ENCODE measurements around the gene LINC00237.

LINC00237 gene

GRCh38 chr20:21096321-21097043 lies 9.7 kb downstream of the LINC00237 start:
- Histone ChIP-seq H3K36me3 (no peaks in the 10 kb centered on the region), H3K4me3 (no peak overlapping the region), H3K27ac (no peak overlapping the region), H3K4me2 (no peak overlapping the region; a peak in 1 of 22 replicates), H3K9me3 (replicated peaks in 1 of 11) (peaks cover 0 to 11% (median 6%) of the 10 kb centered on the region in 11 experiments; a peak in 10 of 22 replicates), H3K4me1 (peaks cover 11 to 19% (median 14%) of the 10 kb centered on the region in 10 experiments; a peak in 19 of 20 replicates), H4K20me1 (peaks cover 0 to 29% (median 21%) of the 10 kb centered on the region in 11 experiments; a peak in 13 of 22 replicates), H3K27me3 (peaks cover 51 to 59% (median 55%) of the 10 kb centered on the region in 11 experiments), H3K9ac (no peak overlapping the region)
- no peak for TF ChIP-seq Cebpa-rat (IDR thresholded peaks at IDR 0.05)

DNA sequence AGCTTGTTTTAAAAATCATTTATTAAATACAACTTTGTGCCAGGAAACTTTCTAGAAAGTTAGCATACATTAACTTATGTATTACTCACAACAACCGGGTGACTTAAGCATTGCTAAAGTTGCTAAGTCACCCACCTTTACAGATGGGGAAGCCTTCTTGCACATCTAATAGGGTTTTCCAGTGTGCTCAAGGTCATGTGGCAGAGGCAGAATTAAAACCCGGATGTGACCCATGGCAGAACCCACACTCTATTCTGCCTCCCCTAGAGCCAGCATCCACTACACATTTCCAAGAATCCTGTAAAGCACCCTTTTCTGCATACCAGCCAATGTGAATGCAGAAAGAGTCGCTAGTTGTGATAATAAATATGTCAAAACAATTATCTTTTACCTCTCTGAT lies 13.4 kb downstream of the LINC00237 start:
- H3K9me3 ChIP-seq (replicated peaks in 1 of 11): no peaks in the 10 kb centered on the region
- no peak overlapping the region for H3K4me3 ChIP-seq
- no peak overlapping the region for H3K9ac ChIP-seq
- no peaks in the 10 kb centered on the region for H3K36me3 ChIP-seq
- TF ChIP-seq Cebpa-rat (IDR thresholded peaks at IDR 0.05): no peak
- H3K27ac ChIP-seq: no peak overlapping the region
- H3K4me2 ChIP-seq: no peak overlapping the region
- no peaks in the 10 kb centered on the region; a peak in 1 of 22 replicates for H4K20me1 ChIP-seq
- H3K27me3 ChIP-seq: peaks cover 15 to 22% (median 18%) of the 10 kb centered on the region in 11 experiments
- H3K4me1 ChIP-seq: peaks cover 11 to 22% (median 14%) of the 10 kb centered on the region in 10 experiments; a peak in 15 of 20 replicates

- peak overlapping the region in 9 of 11 experiments; percentile 6 to 62 (median 42); a peak in 11 of 22 replicates for H3K4me2 ChIP-seq
- H3K9ac ChIP-seq: peak overlapping the region in 2 of 11 experiments; percentile 28 to 36; a peak in 1 of 22 replicates
- peaks cover 11 to 22% (median 14%) of the 10 kb centered on the region in 10 experiments; a peak in 15 of 20 replicates for H3K4me1 ChIP-seq
- TF ChIP-seq Cebpa-rat (IDR thresholded peaks at IDR 0.05): no peak
- no peaks in the 10 kb centered on the region for H3K9me3 ChIP-seq (replicated peaks in 1 of 11)
- H4K20me1 ChIP-seq: no peaks in the 10 kb centered on the region
- H3K4me3 ChIP-seq: no peak overlapping the region
- peaks cover 0 to 3% (median 0%) of the 10 kb centered on the region in 11 experiments; a peak in 2 of 22 replicates for H3K27me3 ChIP-seq
- peak overlapping the region in 4 of 11 experiments; percentile 16 to 72 (median 64); a peak in 7 of 22 replicates for H3K27ac ChIP-seq
- H3K36me3 ChIP-seq: no peaks in the 10 kb centered on the region
These were observed 15.4 kb downstream of the LINC00237 start for GRCh38 chr20:21090721-21091120.

DNA sequence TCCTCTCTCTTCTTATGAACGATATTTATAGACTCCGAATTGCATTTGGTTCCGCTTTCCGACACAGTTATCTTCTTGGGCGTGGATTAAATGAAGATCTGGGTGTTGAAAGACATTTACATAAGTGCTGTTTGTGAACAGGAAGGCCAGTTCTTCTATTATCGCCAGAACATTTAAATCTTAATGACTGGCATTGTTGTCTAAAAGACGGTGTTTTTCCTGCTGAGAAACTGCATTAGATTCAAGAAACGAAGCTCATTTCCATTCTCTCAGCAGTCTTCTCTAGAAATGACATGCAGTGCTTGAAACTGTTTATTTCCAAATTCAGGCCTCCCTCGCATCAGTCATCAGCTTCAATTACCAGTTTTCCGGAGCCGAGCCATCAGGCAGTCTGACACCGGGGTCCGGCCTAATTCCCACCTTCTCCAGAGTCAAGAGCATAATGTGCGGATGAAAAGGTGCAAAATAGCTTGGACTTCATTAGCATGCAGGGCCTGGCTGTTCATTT lies 16.0 kb downstream of the LINC00237 start:
- Histone ChIP-seq H3K9ac (peak overlapping the region in 2 of 11 experiments; percentile 28 to 46; a peak in 3 of 22 replicates), H3K9me3 (replicated peaks in 1 of 11) (no peaks in the 10 kb centered on the region), H3K4me1 (peaks cover 11 to 22% (median 14%) of the 10 kb centered on the region in 10 experiments; a peak in 15 of 20 replicates), H3K36me3 (no peaks in the 10 kb centered on the region), H3K4me2 (peak overlapping the region; percentile 23 to 66 (median 47)), H3K27ac (peak overlapping the region in 4 of 11 experiments; percentile 16 to 72 (median 64); a peak in 8 of 22 replicates), H3K4me3 (no peak overlapping the region), H4K20me1 (no peaks in the 10 kb centered on the region), H3K27me3 (no peaks in the 10 kb centered on the region; a peak in 1 of 22 replicates)
- TF ChIP-seq Cebpa-rat (IDR thresholded peaks at IDR 0.05): no peak

GRCh38 chr20:21089391-21089790 lies 16.8 kb downstream of the LINC00237 start:
- no peaks in the 10 kb centered on the region for H3K36me3 ChIP-seq
- no peaks in the 10 kb centered on the region for H3K9me3 ChIP-seq (replicated peaks in 1 of 11)
- no peaks in the 10 kb centered on the region; a peak in 1 of 22 replicates for H3K27me3 ChIP-seq
- H4K20me1 ChIP-seq: no peaks in the 10 kb centered on the region
- H3K4me3 ChIP-seq: no peak overlapping the region
- H3K4me1 ChIP-seq: peaks cover 11 to 22% (median 14%) of the 10 kb centered on the region in 10 experiments; a peak in 15 of 20 replicates
- TF ChIP-seq Cebpa-rat (IDR thresholded peaks at IDR 0.05): no peak
- peak overlapping the region in 2 of 11 experiments; percentile 28 to 46; a peak in 3 of 22 replicates for H3K9ac ChIP-seq
- H3K4me2 ChIP-seq: peak overlapping the region; percentile 23 to 66 (median 47); a peak in 21 of 22 replicates
- peak overlapping the region in 4 of 11 experiments; percentile 26 to 72 (median 50); a peak in 7 of 22 replicates for H3K27ac ChIP-seq

GRCh38 chr20:21087862-21088540 lies 18.2 kb downstream of the LINC00237 start:
- no peak for TF ChIP-seq Cebpa-rat (IDR thresholded peaks at IDR 0.05)
- Histone ChIP-seq H3K9ac (no peak overlapping the region), H3K27ac (no peak overlapping the region), H3K9me3 (replicated peaks in 1 of 11) (no peaks in the 10 kb centered on the region), H4K20me1 (no peaks in the 10 kb centered on the region), H3K4me2 (no peak overlapping the region), H3K4me1 (peaks cover 11 to 22% (median 14%) of the 10 kb centered on the region in 10 experiments; a peak in 15 of 20 replicates), H3K27me3 (no peaks in the 10 kb centered on the region), H3K4me3 (no peak overlapping the region), H3K36me3 (no peaks in the 10 kb centered on the region)

GRCh38 chr20:21083825-21084325 lies 22.3 kb downstream of the LINC00237 start:
- Histone ChIP-seq H3K27me3 (no peaks in the 10 kb centered on the region), H3K9ac (no peak overlapping the region), H3K9me3 (replicated peaks in 1 of 11) (no peaks in the 10 kb centered on the region), H4K20me1 (no peaks in the 10 kb centered on the region), H3K27ac (no peak overlapping the region), H3K4me1 (peaks cover 0 to 2% (median 0%) of the 10 kb centered on the region in 10 experiments; a peak in 3 of 20 replicates), H3K36me3 (no peaks in the 10 kb centered on the region), H3K4me3 (no peak overlapping the region), H3K4me2 (no peak overlapping the region)
- TF ChIP-seq Cebpa-rat (IDR thresholded peaks at IDR 0.05): no peak

GRCh38 chr20:21082584-21082983 lies 23.6 kb downstream of the LINC00237 start:
- Histone ChIP-seq H3K9me3 (replicated peaks in 1 of 11) (no peaks in the 10 kb centered on the region), H3K27me3 (no peaks in the 10 kb centered on the region), H3K4me1 (no peaks in the 10 kb centered on the region), H3K9ac (no peak overlapping the region), H3K27ac (no peak overlapping the region), H3K36me3 (no peaks in the 10 kb centered on the region), H4K20me1 (no peaks in the 10 kb centered on the region), H3K4me3 (no peak overlapping the region), H3K4me2 (no peak overlapping the region)
- TF ChIP-seq Cebpa-rat (IDR thresholded peaks at IDR 0.05): no peak

All from BLaER1 treated with 17β-estradiol and CSF1 and Interleukin-3, amounts not matched to agents 10 nM and 100 nM (cell line).